ENCODE measurements around the gene ATG5.

The ATG5 gene

DNA sequence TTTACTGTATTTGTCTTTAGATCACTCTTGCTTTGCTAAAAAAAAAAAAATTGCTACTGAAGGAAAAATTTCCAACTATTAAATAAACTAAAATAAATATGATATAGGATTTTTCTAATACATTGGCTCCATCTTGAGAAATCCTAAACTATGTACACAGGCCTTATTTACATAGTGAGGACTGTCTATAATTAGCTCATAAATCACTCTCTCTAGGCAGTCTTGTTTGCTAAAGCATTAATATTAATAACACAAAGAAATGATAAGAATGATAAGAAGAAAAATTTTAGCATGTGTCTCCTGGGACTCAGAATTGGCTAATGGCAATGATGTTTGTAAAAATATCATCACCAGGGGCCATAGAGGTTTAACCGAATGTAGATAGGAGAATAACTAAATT is 21.7 kb upstream of the ATG5 start:
- Histone ChIP-seq H3K9me3 (ENCODE audit: control insufficient read depth, insufficient read depth, low read length) (no peaks in the 10 kb centered on the region), H3K4me1 (ENCODE audit: control insufficient read depth, insufficient read depth, low read length) (no peaks in the 10 kb centered on the region), H3K9ac (ENCODE audit: low read depth, low read length) (no peak overlapping the region), H3K27ac (ENCODE audit: low read depth, low read length) (no peak overlapping the region), H3K27me3 (ENCODE audit: control insufficient read depth, insufficient read depth, low read length) (no peaks in the 10 kb centered on the region), H3K4me3 (ENCODE audit: low read depth, low read length) (no peak overlapping the region), H3K36me3 (ENCODE audit: control insufficient read depth, insufficient read depth, low read length) (no peaks in the 10 kb centered on the region)

DNA sequence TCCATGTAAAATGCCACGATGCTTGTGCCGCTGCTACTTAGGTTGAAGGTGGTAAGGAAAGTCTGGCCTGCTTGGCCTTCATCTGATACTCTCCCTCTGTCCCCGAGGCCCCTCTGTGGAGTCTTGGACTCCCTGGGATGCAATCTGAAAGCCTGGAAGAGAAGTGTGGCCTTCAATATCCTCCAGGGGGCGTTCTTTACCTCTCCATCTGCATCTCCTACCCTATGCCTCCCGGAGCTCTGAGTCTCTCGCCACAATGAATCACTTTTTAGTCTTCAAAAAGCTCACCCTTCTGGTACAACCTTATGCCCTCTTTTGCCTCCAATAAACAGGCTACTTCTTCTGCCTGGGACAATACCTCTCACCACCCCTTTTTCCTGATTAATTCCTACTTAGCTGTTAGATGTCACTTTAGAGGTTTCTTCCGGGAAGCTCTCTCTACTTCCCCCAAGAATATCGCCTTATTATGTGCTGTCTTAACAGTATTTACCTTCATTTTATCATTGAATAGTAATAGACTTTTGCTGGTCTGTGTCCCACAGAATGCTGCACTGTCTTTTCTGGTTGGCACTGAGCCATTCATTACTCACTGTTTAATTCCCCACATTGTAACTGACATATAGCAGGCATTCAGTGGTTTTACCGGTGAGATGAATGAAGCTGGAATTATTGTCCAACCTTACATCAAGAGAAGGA is 13.9 kb upstream of the ATG5 start:
- Histone ChIP-seq H3K27me3 (ENCODE audit: control insufficient read depth, insufficient read depth, low read length) (no peaks in the 10 kb centered on the region), H3K9ac (ENCODE audit: low read depth, low read length) (no peak overlapping the region), H3K4me1 (ENCODE audit: control insufficient read depth, insufficient read depth, low read length) (peaks cover 5% of the 10 kb centered on the region), H3K36me3 (ENCODE audit: control insufficient read depth, insufficient read depth, low read length) (no peaks in the 10 kb centered on the region), H3K27ac (ENCODE audit: low read depth, low read length) (no peak overlapping the region), H3K4me3 (ENCODE audit: low read depth, low read length) (no peak overlapping the region), H3K9me3 (ENCODE audit: control insufficient read depth, insufficient read depth, low read length) (no peaks in the 10 kb centered on the region)

DNA sequence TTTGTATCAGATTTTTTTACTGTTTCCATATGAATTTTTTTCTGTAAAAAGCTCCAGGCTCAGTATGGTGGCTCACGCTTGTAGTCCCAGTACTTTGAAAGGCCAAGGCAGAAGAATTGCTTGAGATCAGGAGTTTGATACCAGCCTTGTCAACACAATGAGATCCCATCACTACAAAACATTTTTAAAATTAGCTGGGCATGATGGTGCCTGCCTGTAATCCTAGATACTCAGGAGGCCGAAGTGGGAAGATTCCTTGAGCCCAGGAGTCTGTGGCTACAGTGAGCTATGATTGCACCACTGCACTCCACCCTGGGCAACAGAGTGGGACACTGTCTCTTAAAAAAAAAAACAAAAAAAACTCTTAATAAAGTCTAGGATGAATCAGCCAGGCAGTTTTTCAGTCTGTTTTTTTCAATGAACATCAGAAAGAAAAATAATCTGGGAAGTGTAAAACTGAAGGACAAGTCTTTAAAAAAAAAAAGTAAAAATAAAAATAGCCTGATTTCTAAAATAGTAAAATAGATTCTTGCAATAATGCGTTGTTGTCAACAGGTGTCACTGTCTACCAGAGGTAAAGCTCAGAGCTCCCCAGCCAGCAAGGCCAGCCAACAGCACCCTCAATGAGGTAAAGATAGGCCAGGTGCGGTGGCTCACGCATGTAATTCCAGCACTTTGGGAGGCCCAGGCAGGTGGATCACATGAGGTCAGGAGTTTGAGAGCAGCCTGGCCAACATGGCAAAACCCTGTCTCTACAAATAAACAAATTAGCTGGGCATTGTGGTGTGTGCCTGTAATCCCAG is 9.3 kb upstream of the ATG5 start:
- Histone ChIP-seq H3K4me3 (ENCODE audit: low read depth, low read length) (no peak overlapping the region), H3K36me3 (ENCODE audit: control insufficient read depth, insufficient read depth, low read length) (no peaks in the 10 kb centered on the region), H3K9ac (ENCODE audit: low read depth, low read length) (no peak overlapping the region), H3K27me3 (ENCODE audit: control insufficient read depth, insufficient read depth, low read length) (no peaks in the 10 kb centered on the region), H3K27ac (ENCODE audit: low read depth, low read length) (no peak overlapping the region), H3K9me3 (ENCODE audit: control insufficient read depth, insufficient read depth, low read length) (no peaks in the 10 kb centered on the region), H3K4me1 (ENCODE audit: control insufficient read depth, insufficient read depth, low read length) (peaks cover 5% of the 10 kb centered on the region)

DNA sequence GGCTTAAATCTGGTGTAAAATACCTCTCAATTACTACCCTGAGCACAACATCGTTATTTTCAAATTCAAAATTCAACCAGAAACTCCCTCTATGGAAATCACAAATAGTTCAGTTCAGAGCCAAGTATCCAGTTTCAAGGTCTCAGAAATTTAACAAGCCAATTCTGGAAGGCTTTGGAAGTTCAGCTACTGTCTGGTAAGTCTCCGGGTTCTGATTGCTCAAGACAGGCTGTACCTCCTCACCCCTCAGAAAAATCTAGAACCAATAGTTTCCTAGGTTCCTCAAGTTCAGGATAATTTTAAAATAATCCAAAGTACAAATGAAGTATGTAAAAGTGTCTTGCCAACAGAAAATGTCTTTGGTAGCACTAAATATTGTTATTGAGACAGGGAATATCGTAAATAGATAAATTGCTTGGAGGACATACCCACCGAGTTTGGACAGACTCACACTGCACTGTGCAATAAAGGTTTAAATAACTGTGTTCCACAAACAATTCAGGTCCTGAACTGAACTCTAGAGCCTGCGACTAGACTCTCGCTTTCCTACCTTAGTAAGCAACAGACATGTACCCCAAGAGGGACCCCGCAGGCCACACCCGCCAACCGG is 729 bp downstream of the ATG5 start:
- H3K27ac ChIP-seq (ENCODE audit: low read depth, low read length) = peak overlapping the region; percentile 100
- peak overlapping the region; percentile 88 for H3K9ac ChIP-seq (ENCODE audit: low read depth, low read length)

DNA sequence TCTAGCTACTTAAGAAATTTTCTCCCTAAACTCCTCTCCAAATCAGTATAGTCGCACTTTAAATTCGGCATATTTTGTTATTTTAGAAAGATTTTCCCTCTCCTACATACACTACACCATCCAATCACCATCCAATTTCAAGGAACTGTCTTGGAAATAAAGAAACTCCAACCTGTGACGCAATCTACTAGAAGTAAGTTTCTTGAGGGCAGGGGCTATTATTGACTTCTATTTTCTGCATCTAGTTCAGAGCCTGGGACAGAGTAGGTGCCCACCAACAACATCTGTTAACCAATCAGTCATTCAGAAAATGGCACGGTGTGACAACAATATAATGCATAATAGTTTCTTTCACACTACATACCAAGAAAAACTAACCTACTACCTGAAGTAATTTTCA is 3.6 kb downstream of the ATG5 start:
- Histone ChIP-seq H3K4me1 (ENCODE audit: control insufficient read depth, insufficient read depth, low read length) (peaks cover 5% of the 10 kb centered on the region; the same call in 1 of the 2 replicates), H3K27me3 (ENCODE audit: control insufficient read depth, insufficient read depth, low read length) (no peaks in the 10 kb centered on the region), H3K36me3 (ENCODE audit: control insufficient read depth, insufficient read depth, low read length) (no peaks in the 10 kb centered on the region), H3K27ac (ENCODE audit: low read depth, low read length) (no peak overlapping the region), H3K4me3 (ENCODE audit: low read depth, low read length) (no peak overlapping the region), H3K9ac (ENCODE audit: low read depth, low read length) (no peak overlapping the region), H3K9me3 (ENCODE audit: control insufficient read depth, insufficient read depth, low read length) (no peaks in the 10 kb centered on the region)

More for the DNA sequence above, 729 bp downstream of the ATG5 start:
- peak overlapping the region; percentile 90 for H3K4me3 ChIP-seq (ENCODE audit: low read depth, low read length)
- no peaks in the 10 kb centered on the region for H3K36me3 ChIP-seq (ENCODE audit: control insufficient read depth, insufficient read depth, low read length)
- peaks cover 5% of the 10 kb centered on the region; the same call in 1 of the 2 replicates for H3K4me1 ChIP-seq (ENCODE audit: control insufficient read depth, insufficient read depth, low read length)
- H3K9me3 ChIP-seq (ENCODE audit: control insufficient read depth, insufficient read depth, low read length) = no peaks in the 10 kb centered on the region
- H3K27me3 ChIP-seq (ENCODE audit: control insufficient read depth, insufficient read depth, low read length) = no peaks in the 10 kb centered on the region

DNA sequence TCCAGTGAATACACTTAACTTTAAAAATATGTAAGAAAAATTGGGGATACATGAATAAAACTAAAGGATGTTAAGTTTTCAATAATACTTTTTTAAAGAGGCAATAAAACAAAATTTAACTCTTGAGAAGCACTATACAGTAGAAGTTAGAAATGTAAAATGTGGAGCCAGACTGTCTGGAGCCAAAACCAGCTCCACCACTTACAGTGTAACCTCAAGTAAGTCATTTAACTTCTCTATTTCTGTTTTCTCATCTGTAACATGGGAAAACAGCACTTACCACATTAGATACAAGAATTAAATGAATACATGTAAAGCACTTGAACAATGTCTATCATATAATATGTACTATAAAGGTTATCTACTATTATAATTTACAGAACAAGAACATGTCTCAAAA is 6.7 kb downstream of the ATG5 start:
- H3K9me3 ChIP-seq (ENCODE audit: control insufficient read depth, insufficient read depth, low read length) = no peaks in the 10 kb centered on the region
- no peak overlapping the region for H3K4me3 ChIP-seq (ENCODE audit: low read depth, low read length)
- H3K27ac ChIP-seq (ENCODE audit: low read depth, low read length) = no peak overlapping the region
- H3K36me3 ChIP-seq (ENCODE audit: control insufficient read depth, insufficient read depth, low read length) = peaks cover 17% of the 10 kb centered on the region
- no peaks in the 10 kb centered on the region for H3K4me1 ChIP-seq (ENCODE audit: control insufficient read depth, insufficient read depth, low read length)
- H3K27me3 ChIP-seq (ENCODE audit: control insufficient read depth, insufficient read depth, low read length) = no peaks in the 10 kb centered on the region
- no peak overlapping the region for H3K9ac ChIP-seq (ENCODE audit: low read depth, low read length)

DNA sequence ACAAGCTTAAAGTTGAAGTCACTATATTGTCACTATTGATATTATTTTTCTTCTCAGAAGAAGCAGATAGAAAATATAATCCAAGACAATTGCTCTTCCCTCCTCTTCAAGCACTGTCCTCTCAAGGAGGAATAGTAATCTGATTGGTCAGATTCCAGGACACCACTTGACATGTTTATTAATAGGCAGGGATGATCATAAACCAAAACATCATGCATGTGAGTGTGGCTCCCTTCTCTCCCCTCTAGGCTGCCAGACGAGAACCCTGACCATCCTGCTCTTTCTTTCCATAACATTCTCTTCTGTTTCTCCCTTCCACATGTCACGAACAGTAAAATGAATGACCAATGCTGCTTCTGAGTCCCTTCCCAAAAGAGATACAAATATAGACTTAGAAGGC is 7.5 kb downstream of the ATG5 start:
- H3K4me3 ChIP-seq (ENCODE audit: low read depth, low read length) = no peak overlapping the region
- H3K27ac ChIP-seq (ENCODE audit: low read depth, low read length) = no peak overlapping the region
- no peaks in the 10 kb centered on the region for H3K27me3 ChIP-seq (ENCODE audit: control insufficient read depth, insufficient read depth, low read length)
- peaks cover 25% of the 10 kb centered on the region for H3K36me3 ChIP-seq (ENCODE audit: control insufficient read depth, insufficient read depth, low read length)
- no peaks in the 10 kb centered on the region for H3K9me3 ChIP-seq (ENCODE audit: control insufficient read depth, insufficient read depth, low read length)
- no peaks in the 10 kb centered on the region for H3K4me1 ChIP-seq (ENCODE audit: control insufficient read depth, insufficient read depth, low read length)
- no peak overlapping the region for H3K9ac ChIP-seq (ENCODE audit: low read depth, low read length)

DNA sequence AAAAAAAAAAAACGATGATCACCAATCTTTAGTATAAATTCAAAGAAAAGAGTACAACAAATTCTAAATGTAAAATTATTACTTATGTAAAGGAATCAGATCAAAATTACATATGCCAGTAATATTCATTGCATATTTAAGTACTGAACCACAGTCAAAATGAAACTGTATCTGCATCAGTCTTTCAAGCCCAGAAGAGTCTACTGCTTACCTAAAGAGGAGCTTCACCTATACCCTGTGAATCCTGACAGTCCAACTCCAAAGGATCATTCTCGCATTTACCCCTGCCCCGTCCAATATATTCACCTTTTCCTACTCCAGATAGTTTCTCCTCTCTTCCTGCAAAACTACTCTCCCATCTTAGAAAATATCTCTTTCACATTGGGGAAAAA is 9.2 kb downstream of the ATG5 start:
- Histone ChIP-seq H3K9me3 (ENCODE audit: control insufficient read depth, insufficient read depth, low read length) (no peaks in the 10 kb centered on the region), H3K9ac (ENCODE audit: low read depth, low read length) (no peak overlapping the region), H3K27me3 (ENCODE audit: control insufficient read depth, insufficient read depth, low read length) (no peaks in the 10 kb centered on the region), H3K4me1 (ENCODE audit: control insufficient read depth, insufficient read depth, low read length) (no peaks in the 10 kb centered on the region), H3K4me3 (ENCODE audit: low read depth, low read length) (no peak overlapping the region), H3K27ac (ENCODE audit: low read depth, low read length) (no peak overlapping the region), H3K36me3 (ENCODE audit: control insufficient read depth, insufficient read depth, low read length) (peaks cover 29% of the 10 kb centered on the region)

DNA sequence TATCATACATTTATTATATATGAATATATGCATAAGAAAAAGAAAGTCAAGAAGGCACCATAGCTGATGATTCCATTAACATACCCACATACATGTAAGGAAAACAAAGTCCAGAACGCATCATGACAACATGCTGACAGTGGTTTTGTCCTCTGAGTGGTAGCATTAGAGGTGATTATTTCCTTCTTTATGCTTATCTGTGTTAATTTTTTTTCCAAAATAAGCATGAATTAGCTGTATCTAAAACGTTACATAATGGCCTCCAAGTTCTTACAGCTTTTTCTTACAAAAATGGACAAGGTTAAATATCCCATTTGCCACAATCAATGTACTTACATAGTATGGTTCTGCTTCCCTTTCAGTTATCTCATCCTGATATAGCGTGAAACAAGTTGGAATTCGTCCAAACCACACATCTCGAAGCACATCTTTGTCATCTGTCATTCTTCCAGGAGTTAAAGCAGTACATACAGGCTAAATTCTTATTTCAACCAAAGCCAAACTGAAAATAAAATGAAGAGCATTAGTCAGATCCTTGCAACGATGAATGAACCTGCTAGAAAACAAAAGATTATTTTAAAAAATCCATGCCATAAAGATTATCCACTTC is 9.7 kb downstream of the ATG5 start:
- Histone ChIP-seq H3K4me1 (ENCODE audit: control insufficient read depth, insufficient read depth, low read length) (no peaks in the 10 kb centered on the region), H3K27me3 (ENCODE audit: control insufficient read depth, insufficient read depth, low read length) (no peaks in the 10 kb centered on the region), H3K27ac (ENCODE audit: low read depth, low read length) (no peak overlapping the region), H3K4me3 (ENCODE audit: low read depth, low read length) (no peak overlapping the region), H3K36me3 (ENCODE audit: control insufficient read depth, insufficient read depth, low read length) (peaks cover 29% of the 10 kb centered on the region), H3K9me3 (ENCODE audit: control insufficient read depth, insufficient read depth, low read length) (no peaks in the 10 kb centered on the region), H3K9ac (ENCODE audit: low read depth, low read length) (no peak overlapping the region)

DNA sequence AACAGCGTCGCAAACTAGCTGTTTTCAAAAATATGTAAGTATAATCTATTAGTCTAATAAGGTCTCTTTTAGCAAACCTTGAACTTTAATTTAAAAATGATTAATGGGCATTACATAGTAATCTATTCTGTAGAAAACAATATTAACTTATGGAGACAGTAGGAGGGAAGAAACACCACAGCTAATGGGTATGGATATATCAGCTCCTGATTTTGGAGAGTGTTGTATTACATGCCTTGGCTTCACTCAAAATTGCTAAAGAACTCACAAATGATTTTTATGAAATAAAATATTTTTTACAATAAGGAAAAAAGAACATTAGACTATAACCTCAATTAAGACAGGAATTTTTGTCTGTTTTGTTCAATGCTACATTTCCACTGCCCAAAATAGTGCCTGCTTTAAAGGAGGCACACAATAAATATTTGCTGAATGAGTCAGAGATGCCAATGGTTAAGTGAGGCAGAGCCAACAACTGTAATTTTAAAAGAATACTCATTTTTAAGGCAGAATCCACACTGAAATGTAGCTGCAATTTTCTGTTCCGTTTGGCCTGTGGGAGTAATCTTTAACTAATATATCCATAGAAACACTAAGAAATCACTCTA is 15.7 kb downstream of the ATG5 start:
- no peak overlapping the region for H3K27ac ChIP-seq (ENCODE audit: low read depth, low read length)
- H3K4me3 ChIP-seq (ENCODE audit: low read depth, low read length) = no peak overlapping the region
- H3K9me3 ChIP-seq (ENCODE audit: control insufficient read depth, insufficient read depth, low read length) = no peaks in the 10 kb centered on the region
- no peaks in the 10 kb centered on the region for H3K27me3 ChIP-seq (ENCODE audit: control insufficient read depth, insufficient read depth, low read length)
- H3K4me1 ChIP-seq (ENCODE audit: control insufficient read depth, insufficient read depth, low read length) = peaks cover 5% of the 10 kb centered on the region; the same call in 1 of the 2 replicates
- H3K9ac ChIP-seq (ENCODE audit: low read depth, low read length) = no peak overlapping the region
- H3K36me3 ChIP-seq (ENCODE audit: control insufficient read depth, insufficient read depth, low read length) = peaks cover 31% of the 10 kb centered on the region
